Effector memory CD4-positive, alpha-beta T cell (primary cell): ENCODE measurements around the gene SUPT3H.
"Not testable (repeated sequence)": the region's sequence is repeated elsewhere in the genome, so short reads cannot be mapped to it uniquely, and the experiment has no call there.

Experiments used
- DNase-seq, 3 donors: peaks; one replicate each; pipeline ENCODE4 v3.0.0-alpha.2; 2020
- H3K27ac ChIP-seq: 2 replicates; pipeline ENCODE4 v1.7.0; 2013; ENCODE audit warnings: mild to moderate bottlenecking, low read length, moderate library complexity; ENCODE audit not compliant: insufficient read depth, poor library complexity, severe bottlenecking
- H3K27me3 ChIP-seq: replicated peaks from 2 replicates; pipeline ENCODE4 v1.7.0; 2013; ENCODE audit warnings: mild to moderate bottlenecking, low read length; ENCODE audit not compliant: insufficient read depth, control insufficient read depth, poor library complexity, severe bottlenecking
- H3K36me3 ChIP-seq: 2 replicates; pipeline ENCODE4 v1.7.0; 2013; ENCODE audit warnings: mild to moderate bottlenecking, low read length, moderate library complexity; ENCODE audit not compliant: control insufficient read depth, insufficient read depth
- H3K4me1 ChIP-seq: 2 replicates; pipeline ENCODE4 v1.7.0; 2013; ENCODE audit warnings: low read length, mild to moderate bottlenecking; ENCODE audit not compliant: control insufficient read depth, insufficient read depth, poor library complexity, severe bottlenecking
- H3K4me3 ChIP-seq: 2 replicates; pipeline ENCODE4 v1.7.0; 2013; ENCODE audit warnings: low read length, low read depth, mild to moderate bottlenecking; ENCODE audit not compliant: insufficient read depth, poor library complexity, severe bottlenecking
- H3K9me3 ChIP-seq: 2 replicates; pipeline ENCODE4 v1.7.0; 2013; ENCODE audit warnings: mild to moderate bottlenecking, low read length, moderate library complexity; ENCODE audit not compliant: control insufficient read depth

The SUPT3H gene

DNA sequence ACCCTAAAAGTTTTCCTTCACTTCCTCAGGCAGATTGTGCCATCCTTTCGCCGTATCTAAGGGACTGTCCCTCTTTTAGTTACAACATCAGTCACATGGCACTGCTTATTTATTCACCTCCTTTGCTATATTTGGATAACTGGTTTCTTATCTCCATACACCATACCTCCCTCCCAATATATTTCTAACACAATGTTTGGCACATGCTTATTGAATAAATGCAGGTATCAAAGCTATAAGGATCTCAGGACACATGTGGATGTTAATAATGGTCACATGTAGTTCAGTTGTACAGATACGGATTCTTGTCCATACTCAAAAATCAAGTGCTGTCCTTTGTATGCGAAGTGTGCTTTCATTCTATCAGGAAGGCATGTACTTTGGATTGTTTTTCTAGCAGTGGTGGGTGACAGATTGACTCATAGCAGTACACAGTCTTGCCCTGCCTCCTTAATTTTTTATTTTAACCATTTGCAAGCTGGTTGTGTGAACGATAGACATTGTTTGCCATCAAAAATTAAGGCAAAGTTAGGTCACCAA, 456.7 kb downstream of the SUPT3H start:
- Histone ChIP-seq H3K4me1 (peaks cover 19% of the 10 kb centered on the region), H3K9me3 (no peaks in the 10 kb centered on the region), H3K27me3 (no peaks in the 10 kb centered on the region), H3K27ac (no peak overlapping the region), H3K4me3 (no peak overlapping the region), H3K36me3 (no peaks in the 10 kb centered on the region)
- DNase-seq, result no peak

DNA sequence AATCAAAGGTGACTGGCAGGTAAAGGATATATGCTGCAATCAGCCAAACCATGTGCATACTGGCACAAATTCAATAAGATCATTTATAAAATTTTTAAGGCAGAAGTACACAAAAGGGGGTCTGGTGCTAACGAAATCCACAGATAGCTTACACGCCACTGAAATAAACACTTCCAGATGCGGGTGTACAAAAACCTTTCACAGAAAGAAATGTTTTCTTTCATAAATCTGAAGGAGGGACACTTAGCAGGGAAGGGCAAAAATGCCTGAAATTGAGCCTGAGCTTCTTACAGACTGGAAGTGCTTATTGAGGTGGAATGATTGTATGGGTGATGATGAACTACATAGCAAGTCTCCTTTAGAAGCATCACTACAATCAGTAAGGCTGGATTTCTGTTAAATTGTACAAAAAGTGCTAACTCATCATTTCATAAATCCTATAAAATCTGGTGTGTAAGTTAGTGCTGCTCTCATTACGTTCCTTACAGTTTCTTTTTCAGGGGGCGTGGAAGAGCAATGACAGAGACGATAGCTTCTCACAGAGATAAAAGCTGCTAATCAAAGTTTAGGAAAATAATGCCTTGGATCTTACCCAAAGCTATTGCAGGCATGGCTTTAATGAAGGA, 458.9 kb downstream of the SUPT3H start:
- peaks cover 14% of the 10 kb centered on the region for H3K4me1 ChIP-seq
- H3K4me3 ChIP-seq, result no peak overlapping the region
- no peaks in the 10 kb centered on the region for H3K27me3 ChIP-seq
- H3K36me3 ChIP-seq, result no peaks in the 10 kb centered on the region
- no peak overlapping the region for H3K27ac ChIP-seq
- DNase-seq, result no peak
- H3K9me3 ChIP-seq, result no peaks in the 10 kb centered on the region

GRCh38 chr6:44917430-44917829, 460.3 kb downstream of the SUPT3H start:
- Histone ChIP-seq H3K27ac (no peak overlapping the region), H3K4me3 (no peak overlapping the region), H3K4me1 (peaks cover 8% of the 10 kb centered on the region), H3K9me3 (no peaks in the 10 kb centered on the region), H3K27me3 (no peaks in the 10 kb centered on the region), H3K36me3 (no peaks in the 10 kb centered on the region)
- no peak for DNase-seq

DNA sequence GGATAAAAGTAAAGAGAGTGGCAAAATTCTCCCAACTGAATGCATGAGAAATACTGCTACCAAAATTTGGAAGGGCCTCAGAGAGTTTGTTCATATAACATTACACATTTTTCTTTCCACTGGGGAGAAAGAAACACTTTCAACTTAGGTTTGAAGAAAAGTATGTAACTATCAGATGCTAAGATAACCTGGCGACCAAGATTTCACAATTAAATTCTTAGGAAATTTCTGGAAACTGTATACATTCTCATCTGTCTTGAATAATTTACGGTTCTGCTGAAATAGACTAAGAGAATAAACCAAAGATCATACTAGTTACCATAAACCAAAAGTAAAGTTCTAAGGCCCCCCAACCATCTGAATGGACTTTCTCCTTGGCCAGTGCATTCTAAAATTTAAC, 462.6 kb downstream of the SUPT3H start:
- H3K4me1 ChIP-seq, result no peaks in the 10 kb centered on the region
- H3K27ac ChIP-seq, result no peak overlapping the region
- no peaks in the 10 kb centered on the region for H3K9me3 ChIP-seq
- H3K4me3 ChIP-seq, result no peak overlapping the region
- no peaks in the 10 kb centered on the region for H3K36me3 ChIP-seq
- no peaks in the 10 kb centered on the region for H3K27me3 ChIP-seq
- no peak for DNase-seq

DNA sequence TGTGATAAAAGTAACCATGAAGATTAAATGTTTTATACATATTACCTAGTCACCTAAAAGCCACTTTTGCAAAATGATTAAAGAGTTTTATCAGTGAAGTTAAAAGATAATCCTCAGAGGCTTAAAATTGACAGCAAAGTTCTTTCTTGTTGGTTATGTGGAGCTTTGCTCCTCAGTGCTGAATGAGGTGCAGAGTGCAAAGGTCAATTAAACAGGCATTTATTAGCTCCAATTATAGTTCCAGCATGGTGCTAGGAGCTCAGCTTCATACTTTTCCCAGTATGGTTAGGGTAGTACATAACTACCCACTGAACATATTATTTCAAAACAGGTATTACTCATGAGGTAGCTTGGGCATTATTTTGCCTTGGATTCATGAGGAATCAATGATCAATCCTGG, 463.6 kb downstream of the SUPT3H start:
- H3K27ac ChIP-seq, result no peak overlapping the region
- H3K4me3 ChIP-seq, result no peak overlapping the region
- no peaks in the 10 kb centered on the region for H3K36me3 ChIP-seq
- no peaks in the 10 kb centered on the region for H3K27me3 ChIP-seq
- H3K4me1 ChIP-seq, result no peaks in the 10 kb centered on the region
- no peak for DNase-seq
- no peaks in the 10 kb centered on the region for H3K9me3 ChIP-seq

GRCh38 chr6:44906761-44907160, 471.0 kb downstream of the SUPT3H start:
- H3K27ac ChIP-seq, result no peak overlapping the region
- H3K36me3 ChIP-seq, result no peaks in the 10 kb centered on the region
- no peaks in the 10 kb centered on the region for H3K9me3 ChIP-seq
- no peaks in the 10 kb centered on the region for H3K4me1 ChIP-seq
- no peak overlapping the region for H3K4me3 ChIP-seq
- no peak for DNase-seq
- H3K27me3 ChIP-seq, result no peaks in the 10 kb centered on the region

GRCh38 chr6:44900358-44900757, 477.4 kb downstream of the SUPT3H start:
- not testable (repeated sequence) for H3K9me3 ChIP-seq, H3K27ac ChIP-seq, H3K36me3 ChIP-seq, H3K4me1 ChIP-seq, H3K27me3 ChIP-seq, H3K4me3 ChIP-seq
- peak in 1 of 3 donors; percentile 9 for DNase-seq

- DNase-seq, result no peak
- Histone ChIP-seq H3K27ac (no peak overlapping the region), H3K9me3 (no peaks in the 10 kb centered on the region), H3K36me3 (no peaks in the 10 kb centered on the region), H3K27me3 (no peaks in the 10 kb centered on the region), H3K4me3 (no peak overlapping the region), H3K4me1 (no peaks in the 10 kb centered on the region)
Observed at GRCh38 chr6:44898296-44898930, 479.3 kb downstream of the SUPT3H start.

- H3K36me3 ChIP-seq, result no peaks in the 10 kb centered on the region
- no peaks in the 10 kb centered on the region for H3K4me1 ChIP-seq
- H3K27ac ChIP-seq, result no peak overlapping the region
- no peak overlapping the region for H3K4me3 ChIP-seq
- no peak for DNase-seq
- H3K9me3 ChIP-seq, result no peaks in the 10 kb centered on the region
- H3K27me3 ChIP-seq, result no peaks in the 10 kb centered on the region
Observed at GRCh38 chr6:44897316-44897715, 480.4 kb downstream of the SUPT3H start.

DNA sequence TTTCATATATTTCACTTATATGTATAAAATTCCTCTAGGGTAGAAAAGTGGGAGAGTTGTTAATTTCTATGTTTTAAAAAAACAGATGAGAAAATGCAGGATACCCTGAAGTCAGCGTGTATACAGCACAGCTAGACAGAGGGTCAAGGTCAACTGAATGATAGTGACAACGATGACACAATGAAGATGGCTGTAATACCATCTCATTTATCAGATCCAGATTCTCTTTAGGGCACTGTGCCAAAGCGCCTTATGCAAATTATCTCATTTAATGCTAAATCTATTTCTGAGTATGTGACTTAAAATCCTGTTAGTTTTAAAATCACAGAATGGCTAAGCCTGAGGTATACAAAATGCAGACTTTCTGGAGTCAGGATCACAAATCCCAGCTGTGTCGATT, 481.0 kb downstream of the SUPT3H start:
- H3K27ac ChIP-seq, result no peak overlapping the region
- H3K9me3 ChIP-seq, result no peaks in the 10 kb centered on the region
- DNase-seq, result no peak
- no peaks in the 10 kb centered on the region for H3K36me3 ChIP-seq
- no peak overlapping the region for H3K4me3 ChIP-seq
- H3K27me3 ChIP-seq, result no peaks in the 10 kb centered on the region
- H3K4me1 ChIP-seq, result no peaks in the 10 kb centered on the region
